CD8-positive, alpha-beta memory T cell (primary cell): Measurements from ENCODE around the gene WNT5A. TPM values are rescaled to one million over a fixed set of nuclear protein-coding genes. Genes with fewer than 3 reads are reported as not detected.

Source experiments
- CTCF ChIA-PET: fragments of 350-600 bp; sonication (Branson Sonifier 250); formaldehyde crosslinking; loops from one replicate; lab custom pipeline; 2021; ENCODE audit warnings: antibody characterized with exemption; lab: Charles Lee
- POLR2A ChIA-PET: fragments of 350-600 bp; sonication (Branson Sonifier 250); formaldehyde crosslinking; loops from one replicate; lab custom pipeline; 2021; ENCODE audit warnings: antibody characterized with exemption; lab: Charles Lee
- DNase-seq, 5 donors: peaks; one replicate each; pipeline versions ENCODE4 v3.0.0 to v3.0.0-alpha.2; 2020 to 2022; ENCODE audit warnings: mixed read lengths in 1 of 5
- H3K27ac ChIP-seq: one replicate; pipeline ENCODE4 v1.7.0; 2013; ENCODE audit warnings: low read depth, mild to moderate bottlenecking, low read length, moderate library complexity
- H3K27me3 ChIP-seq: 2 replicates; pipeline ENCODE4 v1.7.0; 2013; ENCODE audit warnings: low read length, mild to moderate bottlenecking; ENCODE audit not compliant: insufficient read depth, poor library complexity, severe bottlenecking
- H3K36me3 ChIP-seq: 2 replicates; pipeline ENCODE4 v1.7.0; 2013; ENCODE audit warnings: mild to moderate bottlenecking, low read length, moderate library complexity; ENCODE audit not compliant: insufficient read depth
- H3K4me1 ChIP-seq: 2 replicates; pipeline ENCODE4 v1.7.0; 2013; ENCODE audit warnings: mild to moderate bottlenecking, low read length, moderate library complexity; ENCODE audit not compliant: insufficient read depth
- H3K4me3 ChIP-seq: 2 replicates; pipeline ENCODE4 v1.7.0; 2013; ENCODE audit warnings: mild to moderate bottlenecking, low read length
- H3K9me3 ChIP-seq: 2 replicates; pipeline ENCODE4 v1.7.0; 2013; ENCODE audit warnings: mild to moderate bottlenecking, low read length
- H3K27ac Mint-ChIP-seq, 8 donors: one replicate each; pipeline ENCODE4 v1.8.0; 2020 to 2021; ENCODE audit warnings: mixed read lengths in 8 of 8, mild to moderate bottlenecking in 6 of 8, inconsistent platforms in 3 of 8, moderate library complexity in 3 of 8
- H3K27me3 Mint-ChIP-seq, 2 donors: one replicate each; pipeline ENCODE4 v1.8.0; 2020 to 2021; ENCODE audit warnings: mixed read lengths in 2 of 2, mild to moderate bottlenecking in 1 of 2, moderate library complexity in 1 of 2
- H3K36me3 Mint-ChIP-seq, 3 donors: one replicate each; pipeline ENCODE4 v1.8.0; 2020 to 2021; ENCODE audit warnings: mixed read lengths in 3 of 3, inconsistent platforms in 1 of 3, mild to moderate bottlenecking in 1 of 3
- H3K4me1 Mint-ChIP-seq, 3 donors: one replicate each; pipeline ENCODE4 v1.8.0; 2020 to 2021; ENCODE audit warnings: mixed read lengths in 3 of 3, inconsistent platforms in 1 of 3, mild to moderate bottlenecking in 1 of 3
- H3K4me3 Mint-ChIP-seq, 7 donors: one replicate each; pipeline ENCODE4 v1.8.0; 2020 to 2021; ENCODE audit warnings: mixed read lengths in 7 of 7, mild to moderate bottlenecking in 6 of 7, moderate library complexity in 4 of 7, inconsistent platforms in 2 of 7
- H3K9me3 Mint-ChIP-seq, 5 donors: one replicate each; pipeline ENCODE4 v1.8.0; 2020 to 2022; ENCODE audit warnings: mixed read lengths in 5 of 5, mild to moderate bottlenecking in 3 of 5, moderate library complexity in 2 of 5, inconsistent platforms in 1 of 5
- polyA plus RNA-seq: library from polyadenylated mRNA; unstranded; fragments of 300-500 nt; fragmentation: Illumina TruSeq; gene quantifications from one replicate; pipeline ENCODE4 v1.2.3, GENCODE V29; 2021
- total RNA-seq, 2 experiments: library from RNA; stranded (reverse); gene quantifications; one replicate each; pipeline ENCODE4 v1.2.3, GENCODE V29; 2021

WNT5A gene
- total and polyA plus RNA-seq, 3 experiments from 2014 or later: not detected

- H3K4me1 Mint-ChIP-seq: peaks cover 4 to 22% (median 11%) of the 10 kb centered on the region in 3 donors
- H3K9me3 Mint-ChIP-seq: peaks cover 0 to 14% (median 7%) of the 10 kb centered on the region in 5 donors
- no peaks in the 10 kb centered on the region for H3K9me3 ChIP-seq
- POLR2A ChIA-PET: no interaction called here
- H3K36me3 ChIP-seq: no peaks in the 10 kb centered on the region
- no peaks in the 10 kb centered on the region for H3K4me1 ChIP-seq
- peaks cover 52 to 72% of the 10 kb centered on the region in 2 donors for H3K27me3 Mint-ChIP-seq
- no peak overlapping the region for H3K4me3 ChIP-seq
- no peak for DNase-seq
- H3K27ac ChIP-seq: no peak overlapping the region
- H3K36me3 Mint-ChIP-seq: peaks cover 0 to 5% (median 1%) of the 10 kb centered on the region in 3 donors
- CTCF ChIA-PET: no interaction called here
- no peaks in the 10 kb centered on the region for H3K27me3 ChIP-seq
- no peak overlapping the region for H3K27ac Mint-ChIP-seq
- H3K4me3 Mint-ChIP-seq: no peak overlapping the region
These were observed 505 bp upstream of the WNT5A start for GRCh38 chr3:55487381-55488241.

GRCh38 chr3:55486101-55486856, 827 bp downstream of the WNT5A start:
- Mint-ChIP-seq H3K27me3 (peaks cover 57 to 75% of the 10 kb centered on the region in 2 donors), H3K9me3 (peaks cover 0 to 14% (median 7%) of the 10 kb centered on the region in 5 donors), H3K27ac (no peak overlapping the region), H3K4me3 (no peak overlapping the region), H3K4me1 (peaks cover 4 to 22% (median 11%) of the 10 kb centered on the region in 3 donors), H3K36me3 (peaks cover 0 to 5% (median 0%) of the 10 kb centered on the region in 3 donors)
- H3K9me3 ChIP-seq: no peaks in the 10 kb centered on the region
- H3K4me3 ChIP-seq: no peak overlapping the region
- CTCF ChIA-PET: no interaction called here
- no peaks in the 10 kb centered on the region for H3K27me3 ChIP-seq
- no peaks in the 10 kb centered on the region for H3K4me1 ChIP-seq
- H3K27ac ChIP-seq: no peak overlapping the region
- H3K36me3 ChIP-seq: no peaks in the 10 kb centered on the region
- POLR2A ChIA-PET: no interaction called here
- DNase-seq: no peak

- no peak overlapping the region for H3K27ac ChIP-seq
- H3K27me3 Mint-ChIP-seq: peaks cover 56 to 76% of the 10 kb centered on the region in 2 donors
- POLR2A ChIA-PET: no interaction called here
- H3K4me1 ChIP-seq: no peaks in the 10 kb centered on the region
- H3K4me3 Mint-ChIP-seq: peak overlapping the region in 1 of 7 donors; percentile 4
- peaks cover 0 to 5% (median 0%) of the 10 kb centered on the region in 3 donors for H3K36me3 Mint-ChIP-seq
- H3K27me3 ChIP-seq: peaks cover 1% of the 10 kb centered on the region
- H3K27ac Mint-ChIP-seq: no peak overlapping the region
- no peaks in the 10 kb centered on the region for H3K9me3 ChIP-seq
- H3K9me3 Mint-ChIP-seq: peaks cover 0 to 18% (median 8%) of the 10 kb centered on the region in 5 donors
- no peak for DNase-seq
- no peaks in the 10 kb centered on the region for H3K36me3 ChIP-seq
- CTCF ChIA-PET: no interaction called here
- H3K4me1 Mint-ChIP-seq: peaks cover 4 to 22% (median 11%) of the 10 kb centered on the region in 3 donors
- no peak overlapping the region for H3K4me3 ChIP-seq
These were observed 2.0 kb downstream of the WNT5A start for GRCh38 chr3:55484801-55485791.

- H3K36me3 Mint-ChIP-seq: peaks cover 0 to 5% (median 0%) of the 10 kb centered on the region in 3 donors
- H3K27ac Mint-ChIP-seq: no peak overlapping the region
- H3K36me3 ChIP-seq: no peaks in the 10 kb centered on the region
- ChIA-PET CTCF (no interaction called here), POLR2A (no interaction called here)
- peaks cover 4 to 20% (median 11%) of the 10 kb centered on the region in 3 donors for H3K4me1 Mint-ChIP-seq
- H3K9me3 ChIP-seq: no peaks in the 10 kb centered on the region
- peaks cover 58 to 77% of the 10 kb centered on the region in 2 donors for H3K27me3 Mint-ChIP-seq
- peaks cover 4% of the 10 kb centered on the region for H3K27me3 ChIP-seq
- no peaks in the 10 kb centered on the region for H3K4me1 ChIP-seq
- H3K27ac ChIP-seq: no peak overlapping the region
- H3K4me3 ChIP-seq: no peak overlapping the region
- no peak for DNase-seq
- no peak overlapping the region for H3K4me3 Mint-ChIP-seq
- H3K9me3 Mint-ChIP-seq: peaks cover 0 to 21% (median 8%) of the 10 kb centered on the region in 5 donors
These were observed 2.9 kb downstream of the WNT5A start for GRCh38 chr3:55484191-55484689.

GRCh38 chr3:55483196-55484095, 3.7 kb downstream of the WNT5A start:
- Mint-ChIP-seq H3K4me3 (no peak overlapping the region), H3K4me1 (peaks cover 4 to 16% (median 11%) of the 10 kb centered on the region in 3 donors), H3K36me3 (peaks cover 0 to 5% (median 0%) of the 10 kb centered on the region in 3 donors), H3K27me3 (peaks cover 55 to 72% of the 10 kb centered on the region in 2 donors), H3K27ac (no peak overlapping the region), H3K9me3 (peaks cover 0 to 21% (median 8%) of the 10 kb centered on the region in 5 donors)
- Histone ChIP-seq H3K9me3 (no peaks in the 10 kb centered on the region), H3K27me3 (peaks cover 4% of the 10 kb centered on the region), H3K27ac (no peak overlapping the region), H3K4me3 (no peak overlapping the region), H3K36me3 (no peaks in the 10 kb centered on the region), H3K4me1 (no peaks in the 10 kb centered on the region)
- CTCF ChIA-PET: no interaction called here
- POLR2A ChIA-PET: no interaction called here
- DNase-seq: no peak

GRCh38 chr3:55482496-55483195, 4.5 kb downstream of the WNT5A start:
- Histone ChIP-seq H3K27me3 (peaks cover 4% of the 10 kb centered on the region), H3K27ac (no peak overlapping the region), H3K4me3 (no peak overlapping the region), H3K4me1 (no peaks in the 10 kb centered on the region), H3K36me3 (no peaks in the 10 kb centered on the region), H3K9me3 (no peaks in the 10 kb centered on the region)
- Mint-ChIP-seq H3K4me3 (no peak overlapping the region), H3K4me1 (peaks cover 4 to 14% (median 11%) of the 10 kb centered on the region in 3 donors), H3K36me3 (peaks cover 0 to 5% (median 0%) of the 10 kb centered on the region in 3 donors), H3K27me3 (peaks cover 52 to 69% of the 10 kb centered on the region in 2 donors), H3K27ac (no peak overlapping the region), H3K9me3 (peaks cover 0 to 21% (median 8%) of the 10 kb centered on the region in 5 donors)
- ChIA-PET CTCF (no interaction called here), POLR2A (no interaction called here)
- no peak for DNase-seq
